Activated CD4-positive, alpha-beta memory T cell treated with anti-CD3 and anti-CD28 coated beads, Interleukin-2, amount 10 ng/mL, durations not matched to agents 7 days and 5 days (primary cell): ENCODE data around the gene SORCS2. TPM values are rescaled to one million over a fixed set of nuclear protein-coding genes. Genes with fewer than 3 reads are reported as not detected.

Experiments used
- CTCF ChIA-PET: fragments of 350-600 bp; sonication (Branson Sonifier 250); formaldehyde crosslinking; loops from one replicate; lab custom pipeline; 2021; ENCODE audit warnings: antibody characterized with exemption, inconsistent platforms; lab: Charles Lee
- POLR2A ChIA-PET: fragments of 350-600 bp; sonication (Branson Sonifier 250); formaldehyde crosslinking; loops from one replicate; lab custom pipeline; 2021; ENCODE audit warnings: antibody characterized with exemption; lab: Charles Lee
- DNase-seq: peaks from one replicate; pipeline ENCODE4 v3.0.0-alpha.2; 2020
- H3K27ac Mint-ChIP-seq: one replicate; pipeline ENCODE4 v1.8.0; 2021; ENCODE audit warnings: mild to moderate bottlenecking, mixed read lengths
- H3K27me3 Mint-ChIP-seq: one replicate; pipeline ENCODE4 v1.8.0; 2021; ENCODE audit warnings: mixed read lengths
- H3K36me3 Mint-ChIP-seq: one replicate; pipeline ENCODE4 v1.8.0; 2021; ENCODE audit warnings: low read depth, mixed read lengths
- H3K4me1 Mint-ChIP-seq: one replicate; pipeline ENCODE4 v1.8.0; 2021; ENCODE audit warnings: mixed read lengths
- H3K4me3 Mint-ChIP-seq: one replicate; pipeline ENCODE4 v1.8.0; 2021; ENCODE audit warnings: mild to moderate bottlenecking, mixed read lengths
- H3K9me3 Mint-ChIP-seq: one replicate; pipeline ENCODE4 v1.8.0; 2021; ENCODE audit warnings: mixed read lengths
- total RNA-seq, 2 experiments: library from RNA; stranded (reverse); gene quantifications; one replicate each; pipeline ENCODE4 v1.2.3, GENCODE V29; 2021

Gene SORCS2
- total RNA-seq, 2 experiments from 2014 or later = 0.10 to 0.18 TPM

DNA sequence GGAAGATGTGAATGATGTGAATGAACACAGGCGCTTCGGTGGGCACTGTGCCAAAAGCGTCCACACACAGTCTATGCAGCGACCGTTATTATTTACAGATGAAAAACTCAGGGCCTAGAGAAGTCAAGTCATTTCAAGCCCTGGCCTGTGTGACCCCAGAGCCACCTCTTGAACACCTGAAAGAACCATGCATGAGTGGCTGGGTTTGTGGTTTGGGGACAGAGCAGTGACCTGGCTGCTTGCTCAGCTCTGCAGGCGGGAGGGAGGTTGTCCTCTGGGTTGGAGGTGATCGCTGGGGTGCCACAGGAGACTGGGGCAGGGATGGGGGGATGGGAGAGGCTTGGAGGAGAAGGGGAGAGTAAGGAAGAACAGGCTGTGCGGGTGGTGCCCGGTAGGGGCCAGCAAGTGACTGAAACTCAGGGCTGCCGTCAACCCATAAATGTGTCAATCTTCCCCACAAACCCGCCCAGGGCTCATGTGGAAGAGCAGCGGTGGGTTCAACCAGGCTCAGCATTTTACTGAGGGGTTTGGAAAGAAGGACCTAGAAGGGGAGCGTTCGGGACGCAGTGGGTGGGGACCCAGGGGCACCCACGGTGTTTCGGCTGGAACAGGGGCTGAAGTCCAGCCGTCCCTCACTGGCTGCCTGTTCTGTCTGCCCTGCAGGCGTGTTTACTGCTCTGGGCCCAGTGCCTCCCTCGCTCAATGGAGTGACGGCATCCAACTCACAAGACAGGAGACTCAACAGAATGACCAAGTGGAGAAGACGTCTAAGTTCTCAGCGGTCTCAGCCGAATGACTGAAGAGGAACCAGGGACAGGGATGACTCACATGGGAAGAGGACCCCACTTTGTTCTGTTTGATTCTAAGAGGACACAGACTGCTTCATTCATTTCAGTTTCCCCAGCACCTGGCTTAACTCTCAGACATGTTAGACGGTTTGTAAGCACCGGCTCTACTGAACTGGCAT, 579.5 kb downstream of the SORCS2 start:
- no peaks in the 10 kb centered on the region for H3K36me3 Mint-ChIP-seq
- CTCF ChIA-PET = interaction anchor here (4.9 kb wide), 1 partner anchor 30 kb away, joined by 21 read pairs; no protein-coding TSS in a partner anchor
- no peaks in the 10 kb centered on the region for H3K27me3 Mint-ChIP-seq
- H3K4me3 Mint-ChIP-seq = no peak overlapping the region
- peak overlapping the region; percentile 40 for H3K27ac Mint-ChIP-seq
- no peaks in the 10 kb centered on the region for H3K9me3 Mint-ChIP-seq
- no peak for DNase-seq
- H3K4me1 Mint-ChIP-seq = peaks cover 27% of the 10 kb centered on the region
- POLR2A ChIA-PET = no interaction called here

DNA sequence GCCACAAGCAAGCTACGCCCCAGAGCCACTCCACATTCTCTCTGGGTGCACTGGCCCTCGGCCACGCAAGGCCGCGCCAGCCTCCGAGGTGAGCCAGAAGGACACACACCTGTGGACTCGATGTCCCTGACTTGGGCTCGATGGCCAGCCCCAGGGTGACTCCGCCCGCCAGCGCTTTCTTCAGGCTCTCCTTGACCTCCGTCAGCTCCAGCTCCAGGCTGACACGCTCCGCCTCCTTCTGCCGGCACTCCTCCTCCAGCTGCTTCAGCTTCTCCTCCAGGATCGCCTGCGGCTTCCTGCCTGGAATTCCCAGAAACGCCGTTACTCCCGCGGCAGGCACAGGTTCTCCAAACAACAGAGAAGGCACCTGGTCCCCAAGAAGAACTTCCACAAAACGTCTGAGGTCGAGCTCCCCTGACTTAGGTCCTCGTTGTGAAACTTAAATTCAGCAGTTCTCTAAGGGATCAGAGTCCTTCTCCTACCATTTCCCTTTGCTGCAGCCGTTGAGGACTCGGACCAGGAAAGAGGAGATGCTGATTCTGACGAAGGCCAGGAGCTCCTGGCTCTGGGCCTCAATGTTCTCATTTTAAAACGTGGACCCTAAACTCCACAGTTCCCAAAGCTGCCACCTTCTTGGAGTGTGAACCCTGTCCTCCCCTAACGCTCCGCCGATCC, 580.5 kb downstream of the SORCS2 start:
- H3K36me3 Mint-ChIP-seq = no peaks in the 10 kb centered on the region
- CTCF ChIA-PET = interaction anchor here (0.8 kb wide), 1 partner anchor 29 kb away, joined by 4 read pairs; no protein-coding TSS in a partner anchor
- no peak for DNase-seq
- no peaks in the 10 kb centered on the region for H3K27me3 Mint-ChIP-seq
- no peak overlapping the region for H3K4me3 Mint-ChIP-seq
- peaks cover 29% of the 10 kb centered on the region for H3K4me1 Mint-ChIP-seq
- H3K9me3 Mint-ChIP-seq = no peaks in the 10 kb centered on the region
- H3K27ac Mint-ChIP-seq = no peak overlapping the region
- POLR2A ChIA-PET = no interaction called here

DNA sequence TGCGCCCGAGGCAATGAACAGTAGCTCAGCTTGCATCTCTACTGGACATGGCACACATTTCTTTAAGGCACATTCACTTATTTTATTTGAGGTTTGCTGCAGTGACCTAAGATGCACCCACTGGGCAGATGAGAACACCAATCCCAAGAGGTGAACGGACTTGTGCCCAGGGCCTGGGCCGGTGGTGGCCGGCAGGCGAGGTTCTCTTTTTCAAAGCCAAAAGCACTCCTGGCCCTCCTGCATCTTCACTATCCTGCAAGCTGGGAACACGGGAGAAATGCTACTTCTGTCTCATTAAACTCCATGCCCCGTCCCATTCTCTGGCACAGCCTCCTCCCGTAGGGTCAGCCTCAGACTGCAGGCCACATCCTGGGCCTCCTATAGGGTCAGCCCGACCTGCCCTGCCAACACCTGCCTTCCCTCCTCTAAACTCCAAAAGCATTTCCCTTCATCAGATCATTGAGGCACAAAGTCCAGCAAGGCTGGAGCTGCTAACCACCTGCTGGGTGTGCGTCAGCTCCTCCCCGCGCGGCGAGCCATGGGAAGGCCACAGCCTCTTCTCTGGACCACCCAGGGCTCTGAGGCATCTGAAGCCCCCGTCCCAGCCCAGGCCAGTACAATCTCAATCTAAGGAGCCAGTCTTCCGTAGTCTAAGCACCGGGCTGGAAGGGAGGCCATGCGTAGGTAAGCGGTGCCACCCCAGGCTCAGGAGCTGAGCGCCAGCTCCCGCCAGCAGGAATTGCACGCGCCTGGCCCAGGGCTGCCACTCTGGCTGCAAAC, 581.3 kb downstream of the SORCS2 start:
- no peaks in the 10 kb centered on the region for H3K9me3 Mint-ChIP-seq
- H3K4me3 Mint-ChIP-seq = no peak overlapping the region
- H3K27me3 Mint-ChIP-seq = no peaks in the 10 kb centered on the region
- ChIA-PET POLR2A (no interaction called here), CTCF (interaction anchor here (0.8 kb wide), 1 partner anchor 28 kb away, joined by 4 read pairs; no protein-coding TSS in a partner anchor)
- peaks cover 33% of the 10 kb centered on the region for H3K4me1 Mint-ChIP-seq
- H3K27ac Mint-ChIP-seq = no peak overlapping the region
- H3K36me3 Mint-ChIP-seq = no peaks in the 10 kb centered on the region
- DNase-seq = no peak

DNA sequence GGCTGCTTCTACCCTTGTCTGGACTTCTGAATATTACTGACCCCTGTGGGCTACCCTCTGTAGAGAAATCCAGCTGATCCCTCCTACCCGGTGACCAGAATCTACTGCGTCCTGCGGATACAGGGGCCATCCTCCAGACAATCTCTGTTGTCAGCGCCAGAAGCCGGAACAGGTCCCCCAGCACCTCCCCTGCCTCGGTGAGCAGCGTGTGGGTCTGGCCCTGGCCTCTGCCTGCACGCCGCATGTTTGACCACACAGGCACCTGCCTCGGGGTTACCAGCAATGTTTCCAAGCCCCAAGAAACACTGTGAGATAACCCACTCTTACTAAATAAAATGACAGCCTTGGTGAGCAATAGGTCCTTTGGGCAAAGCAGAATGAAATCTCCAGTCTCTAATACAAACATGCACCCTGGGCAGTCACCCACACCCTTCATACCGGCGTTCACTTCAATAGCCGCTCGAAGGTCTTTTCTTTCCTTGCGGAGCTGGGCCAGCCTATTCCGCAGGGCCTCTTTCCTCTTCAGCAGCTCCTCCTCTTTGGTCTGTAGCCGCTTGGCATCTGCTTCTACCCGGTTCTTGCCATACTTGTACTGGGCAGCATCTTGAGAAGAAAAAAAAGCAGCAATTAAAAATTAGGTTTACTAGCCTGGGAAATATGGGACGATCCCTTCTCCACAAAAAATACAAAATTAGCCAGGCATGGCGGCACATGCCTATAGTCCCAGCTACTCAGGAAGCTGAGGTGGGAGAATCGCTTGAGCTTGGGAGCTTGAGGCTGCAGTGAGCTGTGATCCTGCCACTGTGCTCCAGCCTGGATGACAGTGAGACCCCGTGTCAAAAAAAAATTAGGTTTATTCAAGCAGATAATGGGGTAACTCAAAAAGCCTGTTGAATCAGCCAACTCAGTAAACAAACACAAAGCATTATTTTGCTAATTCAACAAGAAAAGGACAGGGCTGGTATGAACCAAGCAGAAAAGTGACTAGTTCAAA, 582.3 kb downstream of the SORCS2 start:
- H3K36me3 Mint-ChIP-seq = no peaks in the 10 kb centered on the region
- no peaks in the 10 kb centered on the region for H3K27me3 Mint-ChIP-seq
- H3K4me3 Mint-ChIP-seq = no peak overlapping the region
- no peaks in the 10 kb centered on the region for H3K9me3 Mint-ChIP-seq
- CTCF ChIA-PET = interaction anchor here (1.7 kb wide), 1 partner anchor 30 kb away, joined by 4 read pairs; no protein-coding TSS in a partner anchor
- no peak for DNase-seq
- POLR2A ChIA-PET = no interaction called here
- H3K4me1 Mint-ChIP-seq = peaks cover 43% of the 10 kb centered on the region
- no peak overlapping the region for H3K27ac Mint-ChIP-seq

DNA sequence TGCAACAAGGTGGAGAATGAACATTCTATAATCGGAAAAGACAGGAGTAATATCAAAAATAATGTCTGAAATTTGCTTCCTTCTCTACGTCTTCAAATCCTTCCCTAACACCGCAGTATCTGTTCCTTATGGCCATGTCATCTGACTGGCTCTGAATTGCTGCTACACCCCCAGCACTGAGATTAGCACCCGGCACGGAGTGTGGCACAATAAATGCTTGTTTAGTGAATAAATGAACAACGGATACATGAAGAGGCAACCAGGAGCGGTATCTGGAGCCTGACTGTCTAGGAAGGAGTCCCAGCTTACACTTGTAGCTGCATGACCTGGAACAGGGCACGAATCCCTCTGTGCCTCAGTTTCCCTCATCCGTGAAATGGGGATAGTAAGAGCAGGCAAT, 583.1 kb downstream of the SORCS2 start:
- no peaks in the 10 kb centered on the region for H3K36me3 Mint-ChIP-seq
- no peak for DNase-seq
- H3K27ac Mint-ChIP-seq = no peak overlapping the region
- H3K4me3 Mint-ChIP-seq = no peak overlapping the region
- CTCF ChIA-PET = interaction anchor here (1.7 kb wide), 1 partner anchor 29 kb away, joined by 4 read pairs; no protein-coding TSS in a partner anchor
- POLR2A ChIA-PET = no interaction called here
- H3K4me1 Mint-ChIP-seq = peaks cover 41% of the 10 kb centered on the region
- H3K27me3 Mint-ChIP-seq = no peaks in the 10 kb centered on the region
- H3K9me3 Mint-ChIP-seq = no peaks in the 10 kb centered on the region

DNA sequence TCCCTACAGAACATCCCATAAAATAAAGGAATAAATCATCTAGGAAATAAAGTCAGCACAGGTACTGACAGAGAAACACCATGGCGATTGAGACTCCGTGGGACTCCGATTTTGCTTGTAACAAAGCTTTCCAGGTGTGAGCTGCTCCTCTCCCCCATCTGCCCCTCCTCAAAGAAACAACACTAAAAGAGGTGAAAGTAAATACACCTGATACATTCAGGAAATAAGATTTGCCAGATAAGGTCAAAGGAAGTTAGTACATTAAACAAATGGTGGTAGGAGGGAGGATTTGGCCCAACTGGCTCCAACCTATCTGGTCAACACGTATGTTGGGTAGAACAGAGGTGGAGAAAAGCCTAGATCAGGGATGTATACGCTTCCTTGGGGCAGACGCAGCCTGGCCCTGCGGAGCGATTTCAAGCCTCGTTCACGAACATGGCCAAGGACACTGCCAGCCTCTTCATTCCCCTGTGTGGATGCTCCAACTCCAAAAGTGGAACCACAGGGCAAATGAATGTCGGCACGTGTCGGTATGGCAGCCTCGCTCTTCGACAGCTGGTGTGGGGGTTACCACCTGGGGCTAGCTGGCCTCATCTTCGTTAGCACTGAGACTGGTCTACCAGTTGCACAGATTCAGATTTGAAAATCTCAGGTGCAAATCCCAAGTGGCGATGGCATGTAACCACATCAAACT, 584.8 kb downstream of the SORCS2 start:
- H3K27me3 Mint-ChIP-seq = no peaks in the 10 kb centered on the region
- no peaks in the 10 kb centered on the region for H3K9me3 Mint-ChIP-seq
- POLR2A ChIA-PET = no interaction called here
- no peak overlapping the region for H3K4me3 Mint-ChIP-seq
- H3K36me3 Mint-ChIP-seq = no peaks in the 10 kb centered on the region
- no peak overlapping the region for H3K27ac Mint-ChIP-seq
- peaks cover 40% of the 10 kb centered on the region for H3K4me1 Mint-ChIP-seq
- CTCF ChIA-PET = interaction anchor here (1.5 kb wide), 1 partner anchor 25 kb away, joined by 6 read pairs; no protein-coding TSS in a partner anchor
- DNase-seq = no peak

DNA sequence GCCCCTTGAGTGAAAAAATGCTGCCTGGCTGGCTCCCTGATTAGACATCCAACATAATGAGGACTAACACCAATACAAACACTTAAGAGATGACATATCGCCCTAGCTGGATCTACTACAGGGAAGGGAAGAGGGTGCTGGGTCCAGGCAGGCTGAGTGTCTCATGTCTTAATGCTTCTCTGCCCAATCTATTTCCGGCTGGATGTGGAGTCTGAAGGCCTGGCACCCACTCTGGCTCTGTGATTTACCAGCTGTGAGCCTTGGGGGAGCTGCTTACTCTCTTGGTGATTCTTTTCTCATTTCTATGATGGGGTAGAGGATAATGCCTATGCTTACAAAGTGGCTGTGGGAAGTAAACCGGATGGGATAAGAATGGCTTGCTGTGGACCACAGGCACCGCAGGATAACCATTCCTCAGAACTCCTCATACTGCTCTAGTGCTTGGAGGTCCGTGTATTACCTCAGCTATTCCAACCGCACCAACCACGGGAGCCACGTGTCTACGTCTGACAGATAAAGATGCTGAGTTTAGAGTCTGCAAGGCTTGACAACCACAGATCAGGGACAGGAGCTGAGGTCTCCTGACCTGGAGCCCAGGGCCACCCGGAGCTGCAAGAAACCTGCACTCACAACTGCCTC, 585.7 kb downstream of the SORCS2 start:
- H3K27me3 Mint-ChIP-seq = no peaks in the 10 kb centered on the region
- ChIA-PET POLR2A (no interaction called here), CTCF (interaction anchor here (0.7 to 1.5 kb wide), 2 partner anchors 9 to 24 kb away, joined by 3 to 6 read pairs; no protein-coding TSS in a partner anchor)
- H3K36me3 Mint-ChIP-seq = no peaks in the 10 kb centered on the region
- H3K4me1 Mint-ChIP-seq = peaks cover 44% of the 10 kb centered on the region
- no peak overlapping the region for H3K4me3 Mint-ChIP-seq
- no peak overlapping the region for H3K27ac Mint-ChIP-seq
- H3K9me3 Mint-ChIP-seq = no peaks in the 10 kb centered on the region
- no peak for DNase-seq

DNA sequence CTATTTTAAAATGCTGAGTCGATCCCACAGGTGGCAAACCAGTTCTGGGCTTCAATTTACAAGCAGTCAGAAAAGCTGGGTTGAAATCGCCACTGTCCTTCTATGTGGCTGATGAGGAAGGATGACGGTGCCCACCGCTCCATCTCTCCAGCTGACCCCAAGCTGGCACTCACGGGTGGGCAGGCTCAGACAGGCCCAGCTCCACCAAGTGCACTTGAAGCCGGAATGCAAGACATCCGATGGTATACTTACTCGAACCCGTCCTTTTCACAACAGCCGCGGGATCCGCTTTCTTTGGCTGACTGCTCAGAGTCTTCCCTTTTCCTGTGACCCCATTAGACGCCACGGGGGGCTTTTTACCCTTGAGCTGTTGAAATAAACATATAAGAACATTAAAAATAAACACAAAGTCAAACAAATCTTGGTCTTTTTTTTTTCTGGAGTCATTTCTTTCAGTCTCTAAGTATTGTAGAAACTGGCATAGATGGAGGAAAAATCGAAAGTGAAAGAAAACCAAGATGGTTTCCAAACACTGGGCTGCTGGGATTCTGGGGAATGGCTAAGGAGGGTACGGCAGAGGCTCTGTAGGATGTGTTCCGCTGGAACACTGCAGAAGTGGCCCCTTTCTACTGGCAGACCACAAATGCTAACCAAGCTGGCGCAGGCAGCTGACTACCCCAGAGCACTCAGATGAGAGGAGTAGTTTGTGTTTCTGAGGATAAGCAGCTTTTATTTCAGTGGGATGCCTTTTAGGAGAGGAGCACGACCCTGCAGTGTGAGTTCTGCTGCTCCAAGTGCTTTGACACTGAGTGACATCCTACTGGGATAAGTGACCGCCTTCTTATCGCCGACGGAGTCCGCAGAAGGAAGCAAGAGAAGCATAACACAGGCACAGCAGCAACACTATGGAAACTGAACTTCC, 586.4 kb downstream of the SORCS2 start:
- no peaks in the 10 kb centered on the region for H3K27me3 Mint-ChIP-seq
- no peak overlapping the region for H3K4me3 Mint-ChIP-seq
- ChIA-PET POLR2A (no interaction called here), CTCF (interaction anchor here (0.7 to 1.5 kb wide), 2 partner anchors 10 to 23 kb away, joined by 3 to 6 read pairs; no protein-coding TSS in a partner anchor)
- no peak for DNase-seq
- H3K9me3 Mint-ChIP-seq = no peaks in the 10 kb centered on the region
- H3K4me1 Mint-ChIP-seq = peaks cover 51% of the 10 kb centered on the region
- no peaks in the 10 kb centered on the region for H3K36me3 Mint-ChIP-seq
- no peak overlapping the region for H3K27ac Mint-ChIP-seq

DNA sequence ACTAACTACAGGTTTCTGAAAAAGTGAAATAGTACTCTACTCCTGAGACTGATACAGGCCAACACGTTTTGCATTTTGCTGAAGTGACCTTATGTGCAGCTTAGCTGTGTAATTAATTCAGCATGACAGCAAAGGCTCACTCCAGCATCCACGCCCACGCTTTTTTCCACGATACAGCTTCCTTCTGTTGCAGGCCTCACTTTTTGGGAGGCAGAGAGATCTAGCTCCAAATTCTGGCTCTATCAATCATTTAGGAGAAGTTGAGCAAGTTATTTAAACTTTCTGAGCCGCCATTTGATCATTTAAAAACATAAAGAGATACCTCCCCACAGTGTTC, 587.1 kb downstream of the SORCS2 start:
- ChIA-PET CTCF (no interaction called here), POLR2A (no interaction called here)
- H3K27ac Mint-ChIP-seq = no peak overlapping the region
- no peak for DNase-seq
- no peaks in the 10 kb centered on the region for H3K36me3 Mint-ChIP-seq
- no peak overlapping the region for H3K4me3 Mint-ChIP-seq
- H3K27me3 Mint-ChIP-seq = no peaks in the 10 kb centered on the region
- H3K4me1 Mint-ChIP-seq = peaks cover 57% of the 10 kb centered on the region
- H3K9me3 Mint-ChIP-seq = no peaks in the 10 kb centered on the region

DNA sequence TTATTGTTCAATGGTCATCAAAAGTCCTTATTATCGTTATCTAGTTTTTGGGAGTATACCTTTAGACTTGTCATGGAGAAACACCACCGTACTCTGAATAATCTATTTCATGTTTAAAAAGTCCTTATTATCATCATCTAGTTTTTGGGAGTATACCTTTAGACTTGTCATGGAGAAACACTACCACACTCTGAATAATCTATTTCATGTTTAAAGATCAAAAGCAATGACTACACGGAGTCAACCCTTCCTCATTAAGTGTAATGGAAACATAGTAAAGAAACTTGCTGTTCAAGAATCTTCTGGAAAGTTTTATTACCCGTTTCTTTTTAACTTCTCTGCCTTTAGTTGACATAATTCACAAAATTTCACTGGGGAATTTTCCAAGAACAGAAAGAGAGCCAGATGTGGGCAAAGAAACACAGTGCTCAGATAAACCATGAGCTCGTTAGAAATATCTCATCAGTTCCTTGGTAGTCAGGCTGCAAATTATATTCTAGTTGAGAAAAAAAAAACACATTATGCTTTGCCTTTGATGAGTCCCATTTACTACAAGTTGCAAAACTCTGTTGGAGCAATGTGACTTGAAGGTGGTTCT, 588.5 kb downstream of the SORCS2 start:
- DNase-seq = no peak
- no peaks in the 10 kb centered on the region for H3K9me3 Mint-ChIP-seq
- no peaks in the 10 kb centered on the region for H3K27me3 Mint-ChIP-seq
- POLR2A ChIA-PET = interaction anchor here (1.0 kb wide), 1 partner anchor 10 kb away, joined by 3 read pairs; no protein-coding TSS in a partner anchor
- CTCF ChIA-PET = interaction anchor here (1.9 kb wide), 1 partner anchor 22 kb away, joined by 6 read pairs; no protein-coding TSS in a partner anchor
- H3K4me3 Mint-ChIP-seq = no peak overlapping the region
- no peaks in the 10 kb centered on the region for H3K36me3 Mint-ChIP-seq
- peaks cover 72% of the 10 kb centered on the region for H3K4me1 Mint-ChIP-seq
- no peak overlapping the region for H3K27ac Mint-ChIP-seq
